HG03521 (cell line): ENCODE measurements around the gene PDGFD.

Source experiments
- ATAC-seq: cut with Tn5 transposase; IDR thresholded peaks from one replicate; pipeline ENCODE4 v1.9.1; 2021; ENCODE audit warnings: mild to moderate bottlenecking, moderate library complexity; ENCODE audit not compliant: unreplicated experiment

Gene PDGFD

GRCh38 chr11:103963648-103964047 lies 200.3 kb downstream of the PDGFD start:
- no peak for ATAC-seq

GRCh38 chr11:103961010-103961409 lies 202.9 kb downstream of the PDGFD start:
- ATAC-seq: no peak

GRCh38 chr11:103960108-103960507 lies 203.8 kb downstream of the PDGFD start:
- no peak for ATAC-seq

GRCh38 chr11:103959279-103959942 lies 204.5 kb downstream of the PDGFD start:
- peak; percentile 99 for ATAC-seq

- no peak for ATAC-seq
Measured at GRCh38 chr11:103958475-103959215, 205.3 kb downstream of the PDGFD start.

- ATAC-seq: no peak
Measured at GRCh38 chr11:103953797-103954486, 210.0 kb downstream of the PDGFD start.

GRCh38 chr11:103949781-103950180 lies 214.2 kb downstream of the PDGFD start:
- no peak for ATAC-seq

GRCh38 chr11:103948187-103948763 lies 215.7 kb downstream of the PDGFD start:
- no peak for ATAC-seq

GRCh38 chr11:103947546-103947919 lies 216.4 kb downstream of the PDGFD start:
- ATAC-seq: no peak

- no peak for ATAC-seq
Measured at GRCh38 chr11:103946793-103947545, 217.0 kb downstream of the PDGFD start.

- ATAC-seq: no peak
Measured at GRCh38 chr11:103944251-103944940, 219.6 kb downstream of the PDGFD start.

- no peak for ATAC-seq
Measured at GRCh38 chr11:103942646-103943045, 221.3 kb downstream of the PDGFD start.

- no peak for ATAC-seq
Measured at GRCh38 chr11:103940551-103940950, 223.4 kb downstream of the PDGFD start.

GRCh38 chr11:103939694-103940093 lies 224.3 kb downstream of the PDGFD start:
- no peak for ATAC-seq

- no peak for ATAC-seq
Measured at GRCh38 chr11:103936059-103936458, 227.9 kb downstream of the PDGFD start.

- ATAC-seq: no peak
Measured at GRCh38 chr11:103935219-103935618, 228.7 kb downstream of the PDGFD start.

GRCh38 chr11:103929170-103929903 lies 234.6 kb downstream of the PDGFD start:
- ATAC-seq: peak; percentile 94

- peak; percentile 17 for ATAC-seq
Measured at GRCh38 chr11:103928802-103929161, 235.2 kb downstream of the PDGFD start.

GRCh38 chr11:103928040-103928801 lies 235.7 kb downstream of the PDGFD start:
- ATAC-seq: no peak
